Kidney epithelial cell (primary cell): ENCODE measurements around the gene C3. TPM values are rescaled to one million over a fixed set of nuclear protein-coding genes. Genes with fewer than 3 reads are reported as not detected.
"Not testable (repeated sequence)": the region's sequence is repeated elsewhere in the genome, so short reads cannot be mapped to it uniquely, and the experiment has no call there.

Source experiments
- DNase-seq: peaks from one replicate; pipeline ENCODE4 v3.0.0-alpha.2; 2010; ENCODE audit warnings: low read depth
- H3K27me3 ChIP-seq: 2 replicates; pipeline ENCODE4 v1.6.0; 2011; ENCODE audit warnings: low read length; ENCODE audit not compliant: control insufficient read depth, insufficient read depth
- H3K36me3 ChIP-seq: 2 replicates; pipeline ENCODE4 v1.5.1; 2011; ENCODE audit warnings: low read length; ENCODE audit not compliant: control insufficient read depth, insufficient read depth
- H3K4me3 ChIP-seq: 2 replicates; pipeline ENCODE4 v1.5.1; 2011; ENCODE audit warnings: low read depth, mild to moderate bottlenecking, control low read depth, low read length
- total RNA-seq: library from RNA; depleted of rRNA; stranded (reverse); fragments of >200 nt; gene quantifications from 2 replicates; pipeline ENCODE4 v1.2.3, GENCODE V29; 2015
- TF ChIP-seq, protein P1 (sequence below): IDR thresholded peaks from 2 replicates; pipeline ENCODE4 v1.5.1; 2011; ENCODE audit warnings: mild to moderate bottlenecking, moderate library complexity, low read length, control low read depth, inconsistent platforms; ENCODE audit not compliant: insufficient read depth, poor library complexity, severe bottlenecking

The C3 gene
- total RNA-seq, 1 donor from 2014 or later, result 58.5 TPM

DNA sequence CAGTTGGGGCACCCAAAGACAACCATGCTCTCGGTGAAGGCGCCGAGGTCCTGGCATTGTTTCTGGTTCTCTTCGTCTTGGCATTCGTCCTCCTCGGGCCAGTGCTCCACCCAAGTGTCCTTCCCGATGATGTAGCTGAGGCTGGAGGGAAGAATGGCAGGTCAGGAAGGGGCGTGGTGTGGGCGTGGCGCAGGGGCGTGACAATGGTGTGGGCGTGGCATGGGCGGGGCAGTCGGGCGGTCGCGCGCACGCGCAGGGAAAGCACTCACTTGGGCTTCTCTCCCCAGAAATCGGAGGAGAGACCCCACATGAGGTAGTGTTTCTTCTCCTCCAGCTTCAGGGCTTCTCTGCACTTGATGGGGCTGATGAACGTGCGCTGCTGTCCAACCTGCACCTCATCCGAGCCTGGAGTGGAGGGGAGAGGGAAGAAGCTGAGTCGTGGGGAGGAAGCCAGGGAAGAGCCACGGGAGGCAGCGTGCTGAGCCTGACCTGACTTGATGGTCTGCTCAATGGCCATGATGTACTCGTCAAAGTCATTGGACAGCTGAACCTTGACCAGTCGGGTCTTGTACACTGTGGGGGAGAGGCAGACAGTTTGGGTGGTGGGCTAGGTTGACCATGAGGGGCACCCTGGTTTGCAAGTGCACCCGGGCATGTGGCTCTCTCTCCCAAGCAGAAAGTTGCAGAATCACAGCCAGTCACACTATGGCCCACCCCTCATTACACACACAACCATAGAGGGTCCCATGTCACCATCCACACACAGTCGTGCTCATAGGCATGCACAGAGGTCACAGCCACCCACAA, 42.4 kb downstream of the C3 start:
- Histone ChIP-seq H3K36me3 (no peaks in the 10 kb centered on the region), H3K4me3 (no peak overlapping the region), H3K27me3 (no peaks in the 10 kb centered on the region)
- no peak for DNase-seq
- TF ChIP-seq, protein P1, sequence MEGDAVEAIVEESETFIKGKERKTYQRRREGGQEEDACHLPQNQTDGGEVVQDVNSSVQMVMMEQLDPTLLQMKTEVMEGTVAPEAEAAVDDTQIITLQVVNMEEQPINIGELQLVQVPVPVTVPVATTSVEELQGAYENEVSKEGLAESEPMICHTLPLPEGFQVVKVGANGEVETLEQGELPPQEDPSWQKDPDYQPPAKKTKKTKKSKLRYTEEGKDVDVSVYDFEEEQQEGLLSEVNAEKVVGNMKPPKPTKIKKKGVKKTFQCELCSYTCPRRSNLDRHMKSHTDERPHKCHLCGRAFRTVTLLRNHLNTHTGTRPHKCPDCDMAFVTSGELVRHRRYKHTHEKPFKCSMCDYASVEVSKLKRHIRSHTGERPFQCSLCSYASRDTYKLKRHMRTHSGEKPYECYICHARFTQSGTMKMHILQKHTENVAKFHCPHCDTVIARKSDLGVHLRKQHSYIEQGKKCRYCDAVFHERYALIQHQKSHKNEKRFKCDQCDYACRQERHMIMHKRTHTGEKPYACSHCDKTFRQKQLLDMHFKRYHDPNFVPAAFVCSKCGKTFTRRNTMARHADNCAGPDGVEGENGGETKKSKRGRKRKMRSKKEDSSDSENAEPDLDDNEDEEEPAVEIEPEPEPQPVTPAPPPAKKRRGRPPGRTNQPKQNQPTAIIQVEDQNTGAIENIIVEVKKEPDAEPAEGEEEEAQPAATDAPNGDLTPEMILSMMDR, result no peak

DNA sequence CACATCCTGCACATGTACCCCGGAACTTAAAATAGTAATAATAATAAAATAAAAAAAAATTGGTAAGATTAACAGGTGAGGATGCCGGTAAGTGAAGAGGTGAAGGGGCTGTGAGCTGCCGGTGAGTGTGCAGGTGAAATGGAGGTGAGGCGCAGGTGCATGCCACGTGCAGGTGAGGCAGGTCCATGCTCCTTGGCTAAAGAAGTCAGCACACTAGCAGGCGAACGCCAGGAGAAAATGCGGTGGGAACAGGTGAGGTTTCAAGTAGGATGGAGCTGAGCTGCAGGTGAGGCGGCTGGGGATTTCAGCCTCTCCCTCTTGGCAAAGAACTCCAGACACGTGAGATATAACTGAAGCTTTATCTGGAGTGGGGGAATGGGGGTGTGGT, 43.0 kb downstream of the C3 start:
- no peak overlapping the region for H3K4me3 ChIP-seq
- no peaks in the 10 kb centered on the region for H3K27me3 ChIP-seq
- TF ChIP-seq, protein P1, result no peak
- DNase-seq, result no peak
- no peaks in the 10 kb centered on the region for H3K36me3 ChIP-seq

DNA sequence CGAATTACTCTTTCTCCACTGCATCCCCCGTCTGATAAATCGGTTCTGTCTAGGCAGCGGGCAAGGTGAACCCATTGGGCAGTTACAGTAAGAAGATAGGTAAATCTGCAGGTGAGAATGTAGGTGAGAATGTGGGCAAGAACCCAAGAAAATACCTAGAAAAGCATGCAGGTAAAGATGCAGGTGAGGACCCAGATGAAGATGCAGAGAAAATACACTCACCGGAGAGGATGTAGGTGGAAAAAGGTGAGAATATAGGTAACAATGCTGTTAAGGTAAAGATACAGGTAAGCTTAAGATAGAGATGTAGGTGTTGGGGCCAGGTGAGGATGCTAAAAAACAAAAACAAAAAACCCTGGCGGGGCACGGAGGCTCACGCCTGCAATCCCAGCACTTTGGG, 44.2 kb downstream of the C3 start:
- TF ChIP-seq, protein P1, result no peak
- Histone ChIP-seq H3K27me3 (no peaks in the 10 kb centered on the region), H3K4me3 (no peak overlapping the region), H3K36me3 (no peaks in the 10 kb centered on the region)
- DNase-seq, result no peak

DNA sequence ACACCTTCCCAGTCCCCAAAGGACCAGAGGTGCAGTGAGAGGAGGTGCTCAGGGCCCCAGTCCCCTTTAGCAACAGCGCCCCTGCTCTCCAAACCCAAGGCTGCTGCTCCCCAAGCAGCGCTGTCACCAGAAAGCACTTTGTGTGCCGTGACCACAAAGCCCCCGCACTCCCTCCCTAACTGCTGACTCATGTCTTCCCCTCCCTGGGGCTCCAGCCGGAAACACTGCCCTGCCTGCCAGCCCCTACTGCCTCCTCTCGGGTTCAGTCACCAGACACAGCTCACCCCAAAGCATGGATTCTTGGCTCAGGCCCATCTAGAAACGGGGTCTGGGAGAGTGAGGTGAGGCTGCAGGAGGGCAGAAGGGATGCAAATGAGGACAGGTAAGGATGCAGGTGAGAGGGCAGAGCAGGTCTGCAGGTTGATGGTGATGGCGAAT, 45.6 kb downstream of the C3 start:
- no peak overlapping the region for H3K4me3 ChIP-seq
- no peaks in the 10 kb centered on the region for H3K27me3 ChIP-seq
- no peaks in the 10 kb centered on the region for H3K36me3 ChIP-seq
- peak; percentile 42 for DNase-seq
- TF ChIP-seq, protein P1, result peak; percentile 20

DNA sequence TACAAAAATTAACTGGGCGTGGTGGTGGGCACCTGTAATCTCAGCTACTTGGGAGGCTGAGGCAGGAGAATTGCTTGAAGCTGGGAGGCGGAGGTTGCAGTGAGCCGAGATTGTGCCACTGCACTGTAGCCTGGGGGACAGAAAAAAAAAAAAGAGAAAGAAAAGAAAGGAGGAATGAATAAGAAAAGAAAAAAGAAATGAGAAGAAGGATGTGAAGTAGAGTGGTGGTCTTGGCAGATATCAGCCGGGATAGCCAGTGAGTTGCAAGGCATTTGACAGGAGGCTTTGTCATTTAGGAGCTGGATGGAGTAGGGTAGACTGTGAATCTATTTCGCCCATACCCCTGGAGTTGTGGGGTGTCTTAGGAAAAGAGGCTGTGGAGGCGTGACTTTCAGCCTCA, 46.0 kb downstream of the C3 start:
- H3K4me3 ChIP-seq, result not testable (repeated sequence)

DNA sequence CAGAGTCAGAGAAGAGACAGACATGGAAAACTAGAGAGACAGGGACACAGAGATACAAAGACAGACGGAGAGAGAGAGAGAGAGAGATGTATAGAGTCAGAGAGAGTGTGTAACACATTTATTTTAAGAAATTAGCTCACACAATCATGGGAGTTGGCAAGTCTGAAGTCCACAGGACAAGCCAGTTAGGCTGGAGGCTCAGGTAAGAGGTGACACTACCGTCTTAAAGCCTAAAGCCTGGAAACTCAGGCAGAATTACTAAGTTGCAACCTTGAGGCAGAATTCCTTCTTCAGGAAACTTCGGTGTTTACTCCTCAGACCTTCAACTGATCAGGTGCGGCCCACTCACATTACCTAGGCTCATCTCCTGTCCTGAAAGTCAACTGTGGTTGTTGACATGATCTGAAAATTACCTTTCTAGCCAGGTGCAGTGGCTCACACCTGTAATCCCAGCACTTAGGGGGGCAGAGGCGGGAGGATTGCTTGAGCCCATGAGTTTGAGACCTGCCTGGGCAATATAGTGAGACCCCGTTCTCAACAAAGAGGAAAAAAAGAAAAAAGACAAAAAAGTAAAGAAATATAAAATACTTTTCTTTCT, 47.7 kb downstream of the C3 start:
- TF ChIP-seq, protein P1, result no peak
- Histone ChIP-seq H3K36me3 (no peaks in the 10 kb centered on the region), H3K4me3 (no peak overlapping the region), H3K27me3 (peaks cover 3% of the 10 kb centered on the region)
- DNase-seq, result no peak

More for the DNA sequence above, 46.0 kb downstream of the C3 start:
- not testable (repeated sequence) for DNase-seq, H3K36me3 ChIP-seq, H3K27me3 ChIP-seq
